Progenitor cell of endocrine pancreas (in vitro differentiated cells): Measurements from ENCODE around the gene FNDC8. TPM values are rescaled to one million over a fixed set of nuclear protein-coding genes. Genes with fewer than 3 reads are reported as not detected.
A peak's percentile ranks its signal among the peaks of the same experiment; 100 is the strongest.

ENCODE experiments used
- DNase-seq: peaks from one replicate; pipeline ENCODE4 v3.0.0; 2021; ENCODE audit warnings: low spot score; ENCODE audit not compliant: unreplicated experiment
- H3K27ac Mint-ChIP-seq: 2 replicates; pipeline ENCODE4 v1.8.0; 2021; ENCODE audit warnings: mild to moderate bottlenecking, moderate library complexity, mixed read lengths
- H3K27me3 Mint-ChIP-seq: 2 replicates; pipeline ENCODE4 v1.8.0; 2021; ENCODE audit warnings: mixed read lengths
- H3K36me3 Mint-ChIP-seq: 2 replicates; pipeline ENCODE4 v1.8.0; 2022; ENCODE audit warnings: mixed read lengths; ENCODE audit not compliant: insufficient read depth
- H3K4me1 Mint-ChIP-seq: 2 replicates; pipeline ENCODE4 v1.8.0; 2021; ENCODE audit warnings: low read depth, mixed read lengths
- H3K4me3 Mint-ChIP-seq: 2 replicates; pipeline ENCODE4 v1.8.0; 2021; ENCODE audit warnings: low read depth, mild to moderate bottlenecking, moderate library complexity, mixed read lengths
- H3K9me3 Mint-ChIP-seq: 2 replicates; pipeline ENCODE4 v1.8.0; 2021; ENCODE audit warnings: low read depth, mixed read lengths
- total RNA-seq: library from RNA; stranded (reverse); gene quantifications from 2 replicates; pipeline ENCODE4 v1.2.1, GENCODE V29; 2021
- TF ChIP-seq, protein P1 (sequence below): fragments of 200-600 bp; sonication (generic); IDR thresholded peaks from one replicate; pipeline ENCODE4 v1.5.0; 2021; ENCODE audit warnings: antibody characterized with exemption, mild to moderate bottlenecking; ENCODE audit not compliant: unreplicated experiment

The FNDC8 gene
- total RNA-seq, 1 donor from 2014 or later = not detected

- TF ChIP-seq, protein P1, sequence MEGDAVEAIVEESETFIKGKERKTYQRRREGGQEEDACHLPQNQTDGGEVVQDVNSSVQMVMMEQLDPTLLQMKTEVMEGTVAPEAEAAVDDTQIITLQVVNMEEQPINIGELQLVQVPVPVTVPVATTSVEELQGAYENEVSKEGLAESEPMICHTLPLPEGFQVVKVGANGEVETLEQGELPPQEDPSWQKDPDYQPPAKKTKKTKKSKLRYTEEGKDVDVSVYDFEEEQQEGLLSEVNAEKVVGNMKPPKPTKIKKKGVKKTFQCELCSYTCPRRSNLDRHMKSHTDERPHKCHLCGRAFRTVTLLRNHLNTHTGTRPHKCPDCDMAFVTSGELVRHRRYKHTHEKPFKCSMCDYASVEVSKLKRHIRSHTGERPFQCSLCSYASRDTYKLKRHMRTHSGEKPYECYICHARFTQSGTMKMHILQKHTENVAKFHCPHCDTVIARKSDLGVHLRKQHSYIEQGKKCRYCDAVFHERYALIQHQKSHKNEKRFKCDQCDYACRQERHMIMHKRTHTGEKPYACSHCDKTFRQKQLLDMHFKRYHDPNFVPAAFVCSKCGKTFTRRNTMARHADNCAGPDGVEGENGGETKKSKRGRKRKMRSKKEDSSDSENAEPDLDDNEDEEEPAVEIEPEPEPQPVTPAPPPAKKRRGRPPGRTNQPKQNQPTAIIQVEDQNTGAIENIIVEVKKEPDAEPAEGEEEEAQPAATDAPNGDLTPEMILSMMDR = no peak
- Mint-ChIP-seq H3K27ac (no peak overlapping the region), H3K4me1 (peaks cover 49% of the 10 kb centered on the region), H3K9me3 (no peaks in the 10 kb centered on the region), H3K4me3 (no peak overlapping the region), H3K36me3 (no peaks in the 10 kb centered on the region), H3K27me3 (no peaks in the 10 kb centered on the region)
- DNase-seq = no peak
These were observed 38.3 kb upstream of the FNDC8 start for GRCh38 chr17:35083071-35083470.

DNA sequence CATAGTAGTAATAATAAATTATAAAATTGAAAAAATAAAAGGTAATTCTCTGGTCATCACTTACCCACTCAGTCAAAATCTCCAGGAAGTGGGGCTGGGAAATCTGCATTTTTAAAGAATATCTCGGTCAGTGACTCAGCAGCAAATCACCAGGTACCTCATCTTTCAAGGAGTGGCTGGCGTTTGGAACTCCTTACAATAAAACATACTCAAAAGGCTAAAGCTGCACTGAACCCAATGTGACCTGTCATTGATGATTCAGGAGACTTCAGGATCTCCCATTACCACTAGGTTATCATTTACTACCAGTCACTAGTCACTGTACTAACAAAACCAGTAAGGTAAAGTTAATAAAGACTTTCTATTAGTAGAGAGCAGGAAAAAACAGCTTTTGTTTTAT is 36.4 kb upstream of the FNDC8 start:
- Mint-ChIP-seq H3K4me3 (no peak overlapping the region), H3K9me3 (no peaks in the 10 kb centered on the region), H3K27ac (peak overlapping the region; percentile 16), H3K4me1 (peaks cover 46% of the 10 kb centered on the region), H3K36me3 (no peaks in the 10 kb centered on the region), H3K27me3 (no peaks in the 10 kb centered on the region)
- DNase-seq = no peak
- TF ChIP-seq, protein P1 = no peak

DNA sequence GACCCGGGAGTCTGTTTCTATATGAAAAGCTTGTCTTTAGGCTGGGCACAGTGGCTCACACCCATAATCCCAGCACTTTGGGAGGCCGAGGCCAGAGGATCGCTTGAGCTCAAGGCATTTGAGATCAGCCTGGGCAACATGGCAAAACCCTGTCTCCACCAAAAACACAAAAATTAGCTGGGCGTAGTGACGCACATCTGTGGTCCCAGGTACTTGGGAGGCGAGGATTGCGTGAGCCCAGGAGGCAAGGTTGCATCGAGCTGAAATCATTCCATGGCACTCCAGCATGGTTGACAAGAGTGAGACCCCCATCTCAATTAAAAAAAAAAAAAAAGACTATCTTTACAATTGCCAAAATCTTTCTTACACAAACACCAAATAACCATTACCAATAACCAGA is 35.3 kb upstream of the FNDC8 start:
- Mint-ChIP-seq H3K27ac (peak overlapping the region; percentile 97), H3K36me3 (no peaks in the 10 kb centered on the region)
- DNase-seq = no peak

DNA sequence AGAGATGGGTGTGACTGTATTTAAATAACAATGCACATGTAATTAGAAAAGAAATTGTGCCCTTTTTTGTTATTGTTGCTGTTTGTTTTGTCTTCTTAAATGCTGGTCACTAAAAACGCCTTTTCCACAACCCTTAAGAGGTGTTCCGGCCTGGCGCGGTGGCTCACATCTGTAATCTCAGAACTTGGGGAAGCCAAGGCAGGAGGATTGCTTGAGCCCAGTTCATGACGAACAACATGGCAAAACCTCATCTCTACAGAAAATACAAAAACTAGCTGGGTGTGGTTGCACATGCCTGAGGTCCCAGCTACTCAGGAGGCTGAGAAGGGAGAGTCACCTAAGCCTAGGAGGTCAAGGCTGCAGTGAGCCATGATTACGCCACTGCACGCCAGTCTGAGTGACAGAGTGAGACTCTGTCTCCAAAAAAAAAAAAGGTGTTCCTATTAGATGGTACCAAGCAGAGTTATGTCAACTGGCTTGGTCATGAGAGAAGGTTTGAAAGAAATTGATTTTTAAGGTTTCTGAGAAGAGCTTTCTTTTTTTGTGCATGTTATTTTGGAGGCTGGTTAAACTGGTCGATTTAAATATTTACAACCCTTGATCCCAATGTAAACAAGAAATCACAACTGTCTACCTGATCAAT is 34.4 kb upstream of the FNDC8 start:
- Mint-ChIP-seq H3K4me1 (peaks cover 47% of the 10 kb centered on the region), H3K36me3 (no peaks in the 10 kb centered on the region), H3K9me3 (no peaks in the 10 kb centered on the region), H3K27ac (peak overlapping the region; percentile 97), H3K27me3 (no peaks in the 10 kb centered on the region), H3K4me3 (peak overlapping the region; percentile 94)
- TF ChIP-seq, protein P1 = no peak
- DNase-seq = no peak

More for the DNA sequence above, 35.3 kb upstream of the FNDC8 start:
- H3K4me3 Mint-ChIP-seq = peak overlapping the region; percentile 16
- no peaks in the 10 kb centered on the region for H3K27me3 Mint-ChIP-seq
- TF ChIP-seq, protein P1 = no peak
- peaks cover 43% of the 10 kb centered on the region for H3K4me1 Mint-ChIP-seq
- H3K9me3 Mint-ChIP-seq = no peaks in the 10 kb centered on the region

DNA sequence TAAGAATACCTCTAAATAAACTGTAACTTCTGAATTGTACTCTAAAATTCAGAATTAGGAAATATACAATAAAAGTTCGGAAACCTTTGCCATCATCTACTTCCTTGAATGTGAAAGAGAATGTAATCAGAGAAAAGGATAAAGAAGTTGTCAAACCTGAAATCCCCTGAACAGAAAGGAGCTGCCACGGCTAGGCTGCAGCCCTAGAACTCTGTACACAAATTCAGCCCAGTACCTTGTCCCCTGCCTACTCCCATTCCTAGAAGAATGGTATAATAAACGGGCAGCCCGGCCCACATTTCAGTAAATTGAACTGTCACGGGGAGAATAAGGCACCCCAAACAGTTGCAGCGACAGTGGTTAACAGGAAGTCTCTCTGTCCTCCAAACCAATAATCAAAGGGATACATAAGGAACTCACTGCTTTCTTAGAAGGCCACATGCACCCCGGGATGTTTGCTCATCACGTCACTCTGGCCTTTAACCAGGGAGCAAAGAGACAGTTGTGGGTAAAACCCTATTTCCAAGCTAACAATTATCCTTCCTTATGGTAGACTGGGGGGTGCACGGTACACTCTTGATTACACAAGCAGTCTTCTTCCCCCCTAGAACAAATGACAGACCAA is 33.6 kb upstream of the FNDC8 start:
- DNase-seq = peak; percentile 10
- TF ChIP-seq, protein P1 = no peak
- Mint-ChIP-seq H3K36me3 (no peaks in the 10 kb centered on the region), H3K27ac (peak overlapping the region; percentile 97), H3K9me3 (no peaks in the 10 kb centered on the region), H3K4me1 (peaks cover 48% of the 10 kb centered on the region), H3K4me3 (peak overlapping the region; percentile 94), H3K27me3 (no peaks in the 10 kb centered on the region)
